Esophagus squamous epithelium (tissue), 4 donors: ENCODE measurements around the gene SMTN.

ENCODE experiments used
- POLR2A ChIP-seq, 4 donors: fragments of 450-650 bp; IDR thresholded peaks; one replicate each; pipeline ENCODE4 v1.6.1; 2017; ENCODE audit warnings: antibody characterized with exemption in 4 of 4, mild to moderate bottlenecking in 4 of 4, moderate library complexity in 3 of 4
- TF ChIP-seq, protein P1 (sequence below), 6 experiments: fragments of 450-650 bp in 4 of 6; fragments of 200-600 bp in 2 of 6; sonication (generic) in 2 of 6; IDR thresholded peaks; one replicate each; pipeline ENCODE4 v1.5.1; 2016 to 2019; ENCODE audit warnings: antibody characterized with exemption in 6 of 6, mild to moderate bottlenecking in 4 of 6, moderate library complexity in 4 of 6

DNA sequence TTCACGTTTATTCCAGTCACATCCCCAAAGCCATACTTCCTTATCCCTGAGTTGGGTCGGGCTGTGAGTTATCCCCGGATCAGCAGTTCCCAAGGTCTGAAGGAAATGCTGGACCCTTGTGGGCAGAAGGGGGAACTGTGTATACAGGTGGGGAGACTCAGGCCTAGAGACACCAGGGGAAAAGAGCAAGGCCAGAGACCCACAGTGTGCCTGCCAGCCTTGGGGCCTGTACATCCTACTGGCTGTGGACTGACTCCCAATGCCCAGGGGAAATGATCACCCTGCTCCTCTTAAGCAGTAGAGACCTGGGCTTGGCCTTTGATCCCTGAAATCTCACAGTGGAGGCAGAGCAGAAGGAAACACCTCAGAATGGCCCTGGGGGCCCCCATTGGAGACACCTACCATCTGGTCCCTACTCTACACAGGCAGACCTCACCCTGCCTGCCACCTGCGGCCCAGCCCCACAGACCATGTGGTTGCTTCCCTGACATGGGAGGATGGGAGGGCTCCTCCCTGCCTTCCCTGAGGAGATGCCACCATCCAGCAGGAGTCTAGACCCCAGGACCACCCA, 25.0 kb downstream of the SMTN start:
- TF ChIP-seq, protein P1, sequence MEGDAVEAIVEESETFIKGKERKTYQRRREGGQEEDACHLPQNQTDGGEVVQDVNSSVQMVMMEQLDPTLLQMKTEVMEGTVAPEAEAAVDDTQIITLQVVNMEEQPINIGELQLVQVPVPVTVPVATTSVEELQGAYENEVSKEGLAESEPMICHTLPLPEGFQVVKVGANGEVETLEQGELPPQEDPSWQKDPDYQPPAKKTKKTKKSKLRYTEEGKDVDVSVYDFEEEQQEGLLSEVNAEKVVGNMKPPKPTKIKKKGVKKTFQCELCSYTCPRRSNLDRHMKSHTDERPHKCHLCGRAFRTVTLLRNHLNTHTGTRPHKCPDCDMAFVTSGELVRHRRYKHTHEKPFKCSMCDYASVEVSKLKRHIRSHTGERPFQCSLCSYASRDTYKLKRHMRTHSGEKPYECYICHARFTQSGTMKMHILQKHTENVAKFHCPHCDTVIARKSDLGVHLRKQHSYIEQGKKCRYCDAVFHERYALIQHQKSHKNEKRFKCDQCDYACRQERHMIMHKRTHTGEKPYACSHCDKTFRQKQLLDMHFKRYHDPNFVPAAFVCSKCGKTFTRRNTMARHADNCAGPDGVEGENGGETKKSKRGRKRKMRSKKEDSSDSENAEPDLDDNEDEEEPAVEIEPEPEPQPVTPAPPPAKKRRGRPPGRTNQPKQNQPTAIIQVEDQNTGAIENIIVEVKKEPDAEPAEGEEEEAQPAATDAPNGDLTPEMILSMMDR (IDR thresholded peaks at IDR 0.05) = no peak
- TF ChIP-seq POLR2A (IDR thresholded peaks at IDR 0.05) = no peak
